Erythroblast (primary cell): ENCODE measurements around the gene DUS1L.

Source experiments
- GATA1 ChIP-seq: IDR thresholded peaks from 2 replicates; pipeline ENCODE4 v1.6.1; 2011; ENCODE audit warnings: low read depth, mild to moderate bottlenecking, control low read depth, low read length, moderate library complexity
- POLR2A ChIP-seq: IDR thresholded peaks from 2 replicates; pipeline ENCODE4 v1.6.1; 2011; ENCODE audit warnings: mild to moderate bottlenecking, low read length

GRCh38 chr17:82089723-82090548 is 24.3 kb upstream of the DUS1L start:
- TF ChIP-seq POLR2A (no peak), GATA1 (no peak)
